ENCODE results near the gene DMAC2L.
"Not testable (repeated sequence)": the region's sequence is repeated elsewhere in the genome, so short reads cannot be mapped to it uniquely, and the experiment has no call there.

DMAC2L gene

DNA sequence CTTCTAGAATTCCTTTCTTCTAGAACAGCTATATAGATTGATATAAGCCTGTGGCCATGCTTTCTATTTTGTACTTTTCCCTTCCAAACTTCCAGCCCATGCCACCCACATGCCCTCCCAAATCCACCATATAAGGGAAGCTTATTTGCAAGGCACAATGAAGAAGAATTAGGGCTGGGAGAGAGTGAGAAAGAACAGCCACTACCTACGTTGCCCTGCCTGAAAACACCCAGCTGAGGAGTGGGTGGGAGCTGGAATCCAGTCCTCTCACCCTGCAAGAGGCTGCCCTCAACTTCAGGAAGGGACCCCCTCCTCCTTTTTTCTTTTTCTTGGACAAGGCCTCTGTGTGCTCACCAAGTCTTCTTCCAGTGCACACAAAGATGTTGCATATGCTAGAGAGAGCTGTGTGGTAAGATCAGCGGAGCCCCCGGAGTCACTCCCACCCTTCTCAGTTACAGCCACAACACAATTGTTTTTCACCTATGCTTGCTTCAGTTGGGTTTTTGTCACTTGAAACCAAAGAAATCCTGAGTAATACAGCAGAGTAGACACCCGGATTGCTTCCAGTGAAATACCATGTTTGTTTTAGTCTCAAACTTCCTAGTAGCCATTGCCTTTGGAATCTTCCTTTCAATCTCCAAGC is 45.8 kb downstream of the DMAC2L start:
- no peak for DNase-seq

DNA sequence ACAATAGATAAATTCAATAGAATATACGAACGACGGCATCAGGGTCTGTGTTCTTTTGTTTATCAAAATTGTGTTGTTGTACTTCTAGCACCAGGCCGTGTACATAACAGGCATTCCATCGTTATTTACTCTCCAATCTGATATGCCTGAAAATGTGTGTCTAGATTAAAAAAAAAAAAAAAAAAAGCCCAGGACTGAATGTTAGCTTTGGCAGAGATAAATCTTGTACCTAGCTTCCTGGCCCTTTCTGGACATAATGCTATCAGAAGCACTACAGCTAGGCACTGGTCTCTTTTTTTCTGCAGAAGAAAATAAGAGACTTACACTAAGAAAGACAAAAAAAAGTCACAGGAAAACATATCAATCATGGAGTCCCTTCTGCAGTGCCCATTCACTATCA is 47.5 kb downstream of the DMAC2L start:
- DNase-seq: no peak

DNA sequence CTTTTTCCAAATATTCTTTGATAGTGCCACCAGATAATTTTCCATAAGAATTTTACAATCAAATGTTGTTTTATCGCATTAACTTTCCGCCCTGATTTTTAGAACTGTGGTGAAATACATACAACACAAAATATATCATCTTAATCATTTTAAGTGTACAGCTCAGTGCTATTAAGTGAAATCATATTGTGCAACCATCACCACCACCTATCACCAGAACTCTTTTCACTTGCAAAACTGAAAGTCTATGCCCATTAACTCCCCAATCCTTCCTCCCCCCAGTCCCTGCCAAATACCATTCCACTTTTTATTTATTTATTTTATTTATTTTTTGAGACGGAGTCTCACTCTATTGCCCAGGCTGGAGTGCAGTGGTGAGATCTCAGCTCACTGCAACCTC is 48.0 kb downstream of the DMAC2L start:
- no peak for DNase-seq

DNA sequence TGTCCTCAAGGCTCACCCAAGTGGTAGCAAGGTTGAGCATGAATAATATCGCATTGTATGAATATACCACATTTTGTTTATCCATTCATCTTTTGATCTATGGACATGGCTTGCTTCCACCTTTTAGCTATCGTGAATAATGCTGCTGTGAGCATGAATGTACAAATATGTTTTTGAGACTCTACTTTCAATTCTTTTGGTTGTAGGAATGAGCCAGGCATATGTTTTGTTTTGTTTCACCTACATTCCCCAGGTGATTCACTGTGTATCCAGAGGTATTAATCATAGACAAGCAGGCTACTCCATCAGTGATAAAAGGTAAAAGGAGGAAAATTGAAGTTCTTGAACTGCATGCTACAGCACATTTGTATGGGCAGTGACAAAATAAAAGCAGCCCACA is 48.7 kb downstream of the DMAC2L start:
- DNase-seq: no peak

DNA sequence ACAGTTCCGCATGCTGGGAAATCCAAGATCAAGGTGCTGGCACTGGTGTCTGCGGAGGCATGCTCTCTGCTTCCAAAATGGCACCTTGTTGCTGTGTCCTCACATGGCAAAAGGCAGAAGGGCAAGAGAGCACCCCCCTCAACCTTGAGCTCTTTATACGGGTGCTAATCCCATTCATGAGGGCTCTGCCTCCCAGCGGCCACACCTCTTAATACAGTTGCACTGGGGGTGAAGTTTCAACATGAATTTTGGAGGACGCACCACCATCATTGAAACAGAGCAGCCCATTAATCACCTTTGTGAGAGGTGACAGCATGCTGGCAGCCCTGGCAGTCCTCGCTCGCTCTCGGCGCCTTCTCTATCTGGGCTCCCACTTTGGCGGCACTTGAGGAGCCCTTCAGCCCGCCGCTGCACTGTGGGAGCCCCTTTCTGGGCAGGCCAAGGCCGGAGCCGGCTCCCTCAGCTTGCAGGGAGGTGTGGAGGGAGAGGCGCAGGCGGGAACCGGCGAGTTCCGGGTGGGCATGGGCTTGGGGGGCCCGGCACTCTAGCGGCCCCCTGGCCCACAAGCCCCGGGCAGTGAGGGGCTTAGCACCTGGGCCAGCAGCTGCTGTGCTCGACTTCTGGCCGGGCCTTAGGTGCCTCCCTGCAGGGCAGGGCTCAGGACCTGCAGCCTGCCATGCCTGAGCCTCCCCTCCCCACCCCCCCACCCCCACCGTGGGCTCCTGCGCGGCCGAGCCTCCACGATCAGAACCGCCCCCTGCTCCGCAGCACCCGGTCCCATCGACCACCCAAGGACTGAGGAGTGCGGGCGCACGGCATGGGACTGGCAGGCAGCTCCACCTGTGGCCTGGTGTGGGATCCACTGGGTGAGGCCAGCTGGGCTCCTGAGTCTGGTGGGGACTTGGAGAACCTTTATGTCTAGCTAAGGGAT is 49.6 kb downstream of the DMAC2L start:
- not testable (repeated sequence) for DNase-seq

DNA sequence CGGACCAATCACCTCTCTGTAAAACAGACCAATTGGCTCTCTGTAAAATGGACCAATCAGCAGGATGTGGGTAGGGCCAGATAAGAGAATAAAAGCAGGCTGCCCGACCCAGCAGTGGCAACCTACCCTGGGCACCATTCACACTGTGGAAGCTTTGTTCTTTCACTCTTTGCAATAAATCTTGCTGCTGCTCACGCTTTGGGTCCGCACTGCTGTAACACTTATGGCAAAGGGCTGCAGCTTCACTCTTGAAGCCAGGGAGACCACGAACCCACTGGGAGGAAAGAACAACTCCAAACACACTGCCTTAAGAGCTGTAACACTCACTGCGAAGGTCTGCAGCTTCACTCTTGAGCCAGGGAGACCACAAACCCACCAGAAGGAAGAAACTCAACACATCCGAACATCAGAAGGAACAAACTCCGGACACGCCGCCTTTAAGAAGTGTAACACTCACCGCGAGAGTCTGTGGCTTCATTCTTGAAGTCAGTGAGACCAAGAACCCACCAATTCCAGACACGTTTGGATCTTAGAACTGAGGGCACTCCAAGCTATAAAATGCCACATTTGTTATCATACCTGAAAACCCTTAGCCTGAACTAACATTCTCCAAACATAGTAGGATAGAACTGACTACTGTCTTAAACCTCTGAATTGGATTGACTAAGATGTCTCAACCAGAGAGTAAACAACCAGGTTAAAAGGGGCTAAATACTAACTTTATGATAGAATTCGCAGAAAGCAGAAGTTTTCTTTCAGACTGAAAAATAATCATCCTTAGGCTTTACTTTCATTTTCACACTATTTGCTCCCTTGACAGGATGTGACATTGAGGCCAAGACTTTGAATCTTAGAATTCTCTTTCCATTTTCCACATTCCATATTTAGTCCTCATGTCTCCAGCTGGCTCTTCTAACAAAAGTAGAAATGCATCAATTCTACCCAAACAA is 50.9 kb downstream of the DMAC2L start:
- no peak for DNase-seq

DNA sequence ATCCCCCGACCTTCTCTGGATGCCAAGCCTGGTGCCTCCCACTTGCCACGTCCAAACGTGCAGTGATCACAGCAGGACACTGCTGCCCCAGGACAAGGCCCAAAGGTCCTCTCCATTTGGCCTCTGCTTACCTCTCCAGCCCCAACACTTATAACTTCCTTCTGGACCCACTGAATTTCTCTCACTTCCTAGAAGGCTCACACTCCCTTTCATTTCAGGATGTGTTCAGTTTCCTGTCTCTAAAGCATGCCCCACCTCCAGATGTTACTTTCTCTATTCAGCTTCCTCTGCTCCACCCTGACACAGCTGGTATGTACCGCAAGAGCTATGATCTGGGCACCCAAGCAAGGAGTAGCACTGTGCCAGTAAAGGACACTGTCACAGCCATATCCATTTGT is 51.6 kb downstream of the DMAC2L start:
- no peak for DNase-seq

DNA sequence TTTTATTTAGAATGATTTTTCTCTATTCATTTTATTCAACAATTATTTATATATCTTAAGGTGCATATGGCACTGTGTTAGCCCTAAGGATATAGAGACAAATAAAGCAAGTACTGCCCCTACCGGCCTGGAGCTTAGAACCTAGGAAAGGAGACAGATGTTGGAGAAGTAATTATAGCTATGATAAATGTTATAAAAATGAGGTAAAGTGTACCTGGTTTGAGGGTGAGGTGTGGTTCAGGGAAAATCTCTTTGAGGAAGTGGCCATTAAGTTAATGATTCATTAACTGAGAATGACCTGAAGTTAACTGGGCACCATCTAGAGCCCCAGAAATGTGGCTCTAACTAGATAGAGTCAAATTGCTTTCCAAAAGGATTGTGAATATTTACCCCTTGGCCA is 52.7 kb downstream of the DMAC2L start:
- DNase-seq: no peak

DNA sequence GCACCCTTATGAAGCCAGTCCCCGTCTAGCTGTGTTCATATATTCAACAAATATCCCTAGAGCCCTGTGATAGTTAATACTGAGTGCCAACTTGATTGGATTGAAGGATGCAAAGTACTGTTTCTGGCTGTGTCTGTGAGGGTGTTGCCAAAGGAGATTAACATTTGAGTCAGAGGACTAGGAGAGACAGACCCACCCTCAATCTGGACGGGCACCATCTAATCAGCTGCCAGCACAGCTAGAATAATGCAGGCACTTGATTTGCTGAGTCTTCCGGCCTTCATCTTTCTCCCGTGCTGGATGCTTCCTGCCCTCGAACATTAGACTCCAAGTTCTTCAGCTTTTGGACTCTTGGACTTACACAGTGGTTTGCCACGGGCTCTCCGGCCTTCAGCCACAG is 53.4 kb downstream of the DMAC2L start:
- not testable (repeated sequence) for DNase-seq

DNA sequence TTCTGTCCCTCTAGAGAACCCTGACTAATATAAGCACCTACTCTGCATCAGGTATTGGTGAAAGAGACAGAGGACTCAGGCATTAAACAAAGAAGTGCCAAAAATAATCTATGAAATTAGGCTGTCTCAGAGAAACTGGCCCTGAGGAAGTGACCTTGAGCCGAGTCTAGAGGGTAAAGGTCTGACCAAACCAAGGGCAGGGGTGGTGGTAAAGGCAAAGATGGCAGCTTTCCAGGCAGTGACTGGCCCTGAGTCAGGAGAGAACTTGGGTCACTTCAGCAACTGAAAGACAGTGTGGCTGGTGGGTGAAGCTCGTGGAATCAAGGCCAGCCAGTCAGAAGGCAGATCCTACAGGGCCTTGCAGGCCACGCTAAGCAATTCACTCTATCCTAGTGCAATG is 54.0 kb downstream of the DMAC2L start:
- DNase-seq: no peak

DNA sequence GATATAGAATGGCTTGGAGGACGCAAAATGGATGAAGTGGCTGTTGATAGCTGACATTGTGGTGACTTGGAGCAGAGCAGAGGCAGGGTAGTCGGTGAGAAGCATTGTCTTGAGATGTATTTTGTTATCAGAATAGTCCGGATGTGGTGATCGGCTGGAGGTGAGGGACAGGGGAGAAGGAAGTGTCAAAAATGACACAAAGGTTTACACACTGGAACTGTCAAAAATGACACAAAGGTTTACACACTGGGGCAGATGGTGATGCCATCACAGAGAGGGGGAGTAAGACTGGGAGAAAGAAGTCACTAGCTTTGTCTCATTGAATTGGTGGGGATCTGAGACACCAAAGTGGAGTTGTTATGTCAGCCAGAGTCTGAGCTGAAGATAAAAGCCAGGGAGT is 54.5 kb downstream of the DMAC2L start:
- no peak for DNase-seq

DNA sequence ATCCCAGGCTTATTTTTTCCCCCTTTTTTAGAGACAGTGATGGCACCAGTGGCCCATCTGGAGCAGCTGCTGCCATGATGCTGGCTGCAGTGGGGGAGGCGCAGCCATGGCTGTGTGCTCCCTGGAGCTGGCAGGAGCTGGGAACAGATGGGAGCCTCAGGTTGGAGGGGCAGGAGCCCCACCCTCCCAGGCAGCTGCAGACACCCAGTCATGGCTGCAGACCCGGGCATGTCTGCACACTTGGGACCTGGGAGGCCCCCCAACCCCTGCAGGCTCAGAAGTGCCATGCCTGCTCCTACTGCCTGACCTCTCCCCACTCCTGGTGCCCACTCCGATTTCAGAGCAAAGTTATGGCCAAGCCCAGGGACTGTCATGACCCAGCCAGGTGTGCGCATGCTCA is 59.4 kb downstream of the DMAC2L start:
- DNase-seq: peak; percentile 78

DNA sequence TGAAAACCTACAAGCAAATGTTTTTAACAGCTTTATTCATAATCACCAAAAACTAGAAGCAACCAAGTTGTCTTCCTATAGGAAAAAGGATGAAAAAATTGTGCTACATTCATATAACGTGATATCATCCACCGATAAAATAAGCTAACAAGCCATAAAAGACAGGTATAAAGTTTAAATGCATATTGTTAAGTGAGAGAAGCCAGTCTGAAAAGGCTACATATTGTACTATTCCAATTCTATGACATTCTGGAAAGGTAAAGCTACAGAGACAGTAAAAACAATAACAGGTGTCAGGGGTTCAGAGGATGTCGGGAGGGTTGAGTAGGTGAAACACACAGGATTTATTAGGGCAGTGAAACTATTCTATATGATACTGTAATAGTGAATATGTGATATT is 61.8 kb downstream of the DMAC2L start:
- no peak for DNase-seq

DNA sequence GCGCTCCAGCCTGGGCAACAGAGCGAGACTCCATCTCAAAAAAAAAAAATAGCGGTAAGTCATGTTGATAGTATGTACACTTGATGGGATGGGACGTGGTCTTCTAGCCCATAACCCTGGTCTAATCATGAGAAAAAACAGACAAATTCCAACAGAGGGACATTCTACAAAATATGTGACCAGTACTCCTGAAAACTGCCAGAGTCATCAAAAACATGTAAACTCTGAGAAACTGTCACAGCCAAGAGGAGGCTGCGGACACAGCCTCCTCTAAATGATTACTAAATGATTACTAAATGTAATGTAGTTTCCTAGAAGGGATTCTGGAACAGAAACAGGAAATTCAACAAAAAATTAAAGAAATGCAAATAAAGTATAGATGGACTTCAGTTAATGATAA is 63.6 kb downstream of the DMAC2L start:
- DNase-seq: no peak
